Heart left ventricle (tissue), 13 donors: ENCODE results near the gene MDH2.

Experiments used
- CTCF ChIP-seq, 12 donors: fragments of 200-600 bp; sonication (generic) in 4 of 12; IDR thresholded peaks; one replicate each; pipeline versions ENCODE4 v1.5.0 to v1.8.0; 2018 to 2022; ENCODE audit warnings: antibody characterized with exemption in 12 of 12, mild to moderate bottlenecking in 5 of 12
- POLR2A ChIP-seq, 2 donors: fragments of 450-650 bp; IDR thresholded peaks; one replicate each; pipeline ENCODE4 v1.6.1; 2017; ENCODE audit warnings: antibody characterized with exemption in 2 of 2, mild to moderate bottlenecking in 2 of 2, moderate library complexity in 2 of 2
- donor health status: ischemic (EF 13 %, LVEDD 7.1; RV severe dilation, severe dysfunction).
- donor health status: DM: no; HTN: yes; CAD: no.
- donor health status: DM: no; HTN: no; CAD: no.
- donor health status: ischemic (EF 25% LVEDD 6.9; RV normal size, moderate dysfunction).
- donor health status: ischemic (EF 25% LVEDD 5.7; RV mildly dilated, moderate dysfunction).
- donor health status: ischemic (EF 35%, LVEDD 5.7; RV mildly dilated, moderate dysfunction).
- donor health status: nonischemic (EF 11% LVEDD 7.7; RV severe dilation, severe dysfunction).
- donor health status: DM: yes; HTN: yes; CAD: no.
- donor health status: PGD.
- donor health status: ischemic (EF 29% LVEDD 5.4; RV normal size, mild dysfunction).
- donor health status: nonischemic (EF 23%, LVEDD 6.1; RV moderate dilation, normal function).

GRCh38 chr7:76051840-76052239 lies 3.9 kb downstream of the MDH2 start:
- TF ChIP-seq CTCF (IDR thresholded peaks at IDR 0.05) (no peak), POLR2A (IDR thresholded peaks at IDR 0.05) (no peak)
